Erythroblast (primary cell): ENCODE measurements around the gene PLEKHN1.

Experiments
- GATA1 ChIP-seq: IDR thresholded peaks from 2 replicates; pipeline ENCODE4 v1.6.1; 2011; ENCODE audit warnings: low read depth, mild to moderate bottlenecking, control low read depth, low read length, moderate library complexity
- POLR2A ChIP-seq: IDR thresholded peaks from 2 replicates; pipeline ENCODE4 v1.6.1; 2011; ENCODE audit warnings: mild to moderate bottlenecking, low read length

- TF ChIP-seq POLR2A (no peak), GATA1 (no peak)
Observed at GRCh38 chr1:917466-918091, 48.7 kb upstream of the PLEKHN1 start.
